IMR-90 (cell line): ENCODE results near the gene IFNGR1. TPM values are rescaled to one million over a fixed set of nuclear protein-coding genes. Genes with fewer than 3 reads are reported as not detected.

ENCODE experiments used
- ATAC-seq: fragments of 200-7000 bp; cut with Tn5 transposase; 2 replicates; pipeline ENCODE4 v1.9.1; 2020; ENCODE audit warnings: low read depth, mild to moderate bottlenecking, moderate library complexity
- BruUV-seq: library from RNA; stranded (reverse); fragments of 400-500 nt; replicated peaks from 2 replicates; lab custom pipeline; 2021; lab: Mats Ljungman, UMichigan
- CTCF ChIA-PET: fragments of 300-600 bp; formaldehyde crosslinking; extraction: SDS; loops from one replicate; lab custom pipeline; 2021; ENCODE audit warnings: antibody characterized with exemption; lab: Yijun Ruan, JAX
- POLR2A ChIA-PET: fragments of 300-600 bp; sonication (Branson Sonifier 250); formaldehyde crosslinking; loops from one replicate; lab custom pipeline; 2022; ENCODE audit warnings: antibody characterized with exemption; ENCODE audit not compliant: unreplicated experiment; lab: Charles Lee
- DNase-seq: peaks from one replicate; pipeline ENCODE4 v3.0.0; 2013
- H2AFZ ChIP-seq: replicated peaks from 2 replicates; pipeline ENCODE3; 2013; ENCODE audit warnings: low read length, mild to moderate bottlenecking; ENCODE audit not compliant: poor library complexity
- H2AK5ac ChIP-seq: 2 replicates; pipeline ENCODE4 v1.6.1; 2013; ENCODE audit warnings: low read depth, low read length, inconsistent platforms
- H2AK9ac ChIP-seq: replicated peaks from 2 replicates; pipeline ENCODE3; 2013; ENCODE audit warnings: mild to moderate bottlenecking, low read depth, low read length, moderate library complexity; ENCODE audit not compliant: poor library complexity
- H2BK120ac ChIP-seq: 2 replicates; pipeline ENCODE4 v1.6.1; 2013; ENCODE audit warnings: low read depth, low read length, inconsistent platforms
- H2BK15ac ChIP-seq: 3 replicates; pipeline ENCODE4 v1.6.1; 2013; ENCODE audit warnings: low read depth, low read length, inconsistent platforms
- H2BK20ac ChIP-seq: 2 replicates; pipeline ENCODE4 v1.6.1; 2013; ENCODE audit warnings: low read depth, mild to moderate bottlenecking, inconsistent platforms, low read length, moderate library complexity
- H2BK5ac ChIP-seq: 2 replicates; pipeline ENCODE4 v1.6.1; 2013; ENCODE audit warnings: mild to moderate bottlenecking, low read depth, low read length, inconsistent platforms; ENCODE audit not compliant: poor library complexity, severe bottlenecking
- H3K14ac ChIP-seq: replicated peaks from 2 replicates; pipeline ENCODE4 v1.6.1; 2013; ENCODE audit warnings: low read depth, low read length, inconsistent platforms
- H3K18ac ChIP-seq: 2 replicates; pipeline ENCODE4 v1.6.1; 2013; ENCODE audit warnings: low read depth, low read length, control low read depth
- H3K23ac ChIP-seq: 2 replicates; pipeline ENCODE4 v1.6.1; 2013; ENCODE audit warnings: low read depth, low read length, inconsistent platforms
- H3K27ac ChIP-seq: 2 replicates; pipeline ENCODE4 v1.5.1; 2013; ENCODE audit warnings: mild to moderate bottlenecking, control low read depth, low read length; ENCODE audit not compliant: insufficient read depth
- H3K27me3 ChIP-seq: 2 replicates; pipeline ENCODE4 v1.6.1; 2013; ENCODE audit warnings: low read length; ENCODE audit not compliant: control insufficient read depth, insufficient read depth
- H3K36me3 ChIP-seq: 2 replicates; pipeline ENCODE4 v1.6.1; 2013; ENCODE audit warnings: low read length, mixed read lengths; ENCODE audit not compliant: control insufficient read depth, insufficient read depth
- H3K4ac ChIP-seq: 2 replicates; pipeline ENCODE4 v1.6.1; 2013; ENCODE audit warnings: low read depth, low read length, inconsistent platforms
- H3K4me1 ChIP-seq: 2 replicates; pipeline ENCODE4 v1.6.1; 2013; ENCODE audit warnings: low read length, mixed read lengths; ENCODE audit not compliant: control insufficient read depth, insufficient read depth
- H3K4me2 ChIP-seq: 2 replicates; pipeline ENCODE4 v1.6.1; 2013; ENCODE audit warnings: low read depth, mild to moderate bottlenecking, control low read depth, low read length, moderate library complexity
- H3K4me3 ChIP-seq: 2 replicates; pipeline ENCODE4 v1.5.1; 2013; ENCODE audit warnings: low read depth, mild to moderate bottlenecking, control low read depth, low read length, moderate library complexity; ENCODE audit not compliant: insufficient read depth
- H3K56ac ChIP-seq: 2 replicates; pipeline ENCODE4 v1.6.1; 2013; ENCODE audit warnings: low read length, inconsistent platforms; ENCODE audit not compliant: insufficient read depth; ENCODE audit errors: extremely low read depth
- H3K79me1 ChIP-seq, 2 experiments: 2 replicates each; pipeline ENCODE4 v1.6.1; 2013; ENCODE audit warnings: low read length in 2 of 2, inconsistent platforms in 1 of 2, low read depth in 1 of 2
- H3K9ac ChIP-seq: 2 replicates; pipeline ENCODE4 v1.6.1; 2013; ENCODE audit warnings: low read depth, low read length, control low read depth
- H3K9me1 ChIP-seq: 2 replicates; pipeline ENCODE4 v1.6.1; 2013; ENCODE audit warnings: low read length, inconsistent platforms; ENCODE audit not compliant: insufficient read depth
- H3K9me3 ChIP-seq: 2 replicates; pipeline ENCODE4 v1.6.1; 2013; ENCODE audit warnings: low read length; ENCODE audit not compliant: control insufficient read depth, insufficient read depth
- H4K20me1 ChIP-seq: 2 replicates; pipeline ENCODE4 v1.6.1; 2013; ENCODE audit warnings: low read length, inconsistent platforms; ENCODE audit not compliant: insufficient read depth
- H4K5ac ChIP-seq: 2 replicates; pipeline ENCODE4 v1.6.1; 2013; ENCODE audit warnings: mild to moderate bottlenecking, low read depth, low read length, control low read depth
- H4K8ac ChIP-seq, 2 experiments: 2 replicates each; pipeline ENCODE4 v1.6.1; 2013; ENCODE audit warnings: low read depth in 2 of 2, low read length in 2 of 2, control low read depth in 1 of 2, inconsistent platforms in 1 of 2
- H4K91ac ChIP-seq: 2 replicates; pipeline ENCODE4 v1.6.1; 2013; ENCODE audit warnings: low read depth, low read length, inconsistent platforms; ENCODE audit not compliant: insufficient read depth
- ELK1 ChIP-seq: fragments of 150-350 bp; IDR thresholded peaks from 2 replicates; pipeline ENCODE4 v1.6.1; 2016; ENCODE audit warnings: low read depth, mild to moderate bottlenecking, low read length, moderate library complexity, borderline replicate concordance
- MXI1 ChIP-seq: IDR thresholded peaks from 2 replicates; pipeline ENCODE4 v1.6.1; 2012; ENCODE audit warnings: low read depth, mild to moderate bottlenecking, low read length, moderate library complexity, borderline replicate concordance
- NFE2L2 ChIP-seq: fragments of 150-350 bp; IDR thresholded peaks from 2 replicates; pipeline ENCODE4 v1.6.1; 2016; ENCODE audit warnings: low read depth, mild to moderate bottlenecking, low read length
- RAD21 ChIP-seq: IDR thresholded peaks from 2 replicates; pipeline ENCODE4 v1.6.1; 2012; ENCODE audit warnings: low read length, improper control_type of control experiment
- RCOR1 ChIP-seq: IDR thresholded peaks from 2 replicates; pipeline ENCODE4 v1.6.1; 2012; ENCODE audit warnings: mild to moderate bottlenecking, low read length, improper control_type of control experiment; ENCODE audit not compliant: insufficient replicate concordance
- RFX5 ChIP-seq: IDR thresholded peaks from 2 replicates; pipeline ENCODE4 v1.8.0; 2012; ENCODE audit warnings: low read depth, mild to moderate bottlenecking, low read length, moderate library complexity
- SMC3 ChIP-seq: fragments of 150-350 bp; IDR thresholded peaks from 2 replicates; pipeline ENCODE4 v1.6.1; 2016; ENCODE audit warnings: low read depth, mild to moderate bottlenecking, antibody characterized with exemption, low read length, moderate library complexity
- WGBS, 2 experiments: methylation state at CpG; one replicate each; pipeline versions ENCODE4 v1.1.5 to v1.1.7; 2013; ENCODE audit warnings: missing lambda C conversion rate in 2 of 2; ENCODE audit not compliant: insufficient read length in 1 of 2; ENCODE audit errors: extremely low coverage in 2 of 2; 5-methylcytosine and 5-hydroxymethylcytosine counted together
- dilution Hi-C: fragments of 300-500 bp; cut with HindIII; formaldehyde crosslinking; loops from one replicate; pipeline ENCODE4 v1.14.3; 2018; ENCODE audit warnings: low sequenced_read_pairs; ENCODE audit not compliant: unreplicated experiment
- in situ Hi-C: fragments of 300-500 bp; cut with MboI; formaldehyde crosslinking; loops from 3 replicates; pipeline ENCODE4 v1.14.3; 2019; ENCODE audit warnings: low sequenced_read_pairs, inconsistent platforms, mixed read lengths
- intact Hi-C: fragments of 100-400 bp; cut with micrococcal nuclease; formaldehyde crosslinking; loops from 2 replicates; pipeline ENCODE4 v1.10.0; 2022
- polyA plus RNA-seq, 3 experiments: library from polyadenylated mRNA; depleted of rRNA; stranded (reverse); fragments of >200 nt; gene quantifications; 2 replicates each; pipeline ENCODE4 v1.2.3, GENCODE V29; 2012; ENCODE audit warnings: low replicate concordance in 1 of 3
- total RNA-seq: library from RNA; depleted of rRNA; stranded (reverse); fragments of >200 nt; gene quantifications from 2 replicates; pipeline ENCODE4 v1.2.3, GENCODE V29; 2012
- TF ChIP-seq, protein P1 (sequence below): fragments of 150-350 bp; IDR thresholded peaks from 2 replicates; pipeline ENCODE4 v1.6.1; 2017; ENCODE audit warnings: mild to moderate bottlenecking, antibody characterized with exemption, low read length, low read depth

The IFNGR1 gene
- total and polyA plus RNA-seq, 2 of the 4 experiments (the other 2 are of a cell fraction): 19.1 to 25.6 TPM

DNA sequence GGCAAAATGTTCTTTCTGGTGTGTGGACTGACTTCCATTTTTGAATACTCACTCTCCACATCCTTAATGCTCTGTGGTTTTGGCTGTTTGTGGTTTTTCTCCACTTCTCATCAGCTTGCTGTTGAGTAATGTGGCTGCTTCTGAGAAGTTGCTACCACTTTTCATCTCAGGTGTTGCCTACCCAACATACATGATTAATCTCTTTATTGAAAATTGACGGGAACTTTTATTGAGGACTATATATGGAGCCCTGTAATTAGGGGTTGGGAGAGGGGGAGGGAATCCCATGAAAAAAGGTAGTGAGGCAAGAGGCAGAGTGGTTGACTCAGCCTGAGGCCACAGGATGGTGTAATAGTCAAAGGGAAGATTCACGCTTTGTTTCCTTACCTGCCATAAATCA is 63.4 kb downstream of the IFNGR1 start:
- no peaks in the 10 kb centered on the region for H3K9me1 ChIP-seq
- dilution Hi-C loops (no loop called here), in situ Hi-C loops (no loop called here), intact Hi-C loops (no loop called here)
- no peak for TF ChIP-seq RFX5
- TF ChIP-seq MXI1: no peak
- TF ChIP-seq RAD21: no peak
- no peak for TF ChIP-seq SMC3
- TF ChIP-seq RCOR1: no peak
- TF ChIP-seq, protein P1, sequence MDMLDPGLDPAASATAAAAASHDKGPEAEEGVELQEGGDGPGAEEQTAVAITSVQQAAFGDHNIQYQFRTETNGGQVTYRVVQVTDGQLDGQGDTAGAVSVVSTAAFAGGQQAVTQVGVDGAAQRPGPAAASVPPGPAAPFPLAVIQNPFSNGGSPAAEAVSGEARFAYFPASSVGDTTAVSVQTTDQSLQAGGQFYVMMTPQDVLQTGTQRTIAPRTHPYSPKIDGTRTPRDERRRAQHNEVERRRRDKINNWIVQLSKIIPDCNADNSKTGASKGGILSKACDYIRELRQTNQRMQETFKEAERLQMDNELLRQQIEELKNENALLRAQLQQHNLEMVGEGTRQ: no peak
- TF ChIP-seq ELK1: no peak
- TF ChIP-seq NFE2L2: no peak
- no peak for ATAC-seq
- H3K4me2 ChIP-seq: no peak overlapping the region
- no peak overlapping the region for H2AFZ ChIP-seq
- H4K5ac ChIP-seq: no peak overlapping the region
- ChIA-PET CTCF (no interaction called here), POLR2A (no interaction called here)
- no peak overlapping the region for H2BK15ac ChIP-seq
- no peak overlapping the region for H2BK120ac ChIP-seq
- no TSS peak for BruUV-seq
- no peaks in the 10 kb centered on the region; the same call in 1 of the 2 replicates for H3K27me3 ChIP-seq
- no peak overlapping the region for H3K27ac ChIP-seq
- H2AK5ac ChIP-seq: no peak overlapping the region
- no peak overlapping the region for H2BK5ac ChIP-seq
- H4K20me1 ChIP-seq: no peaks in the 10 kb centered on the region
- no peak overlapping the region for H3K9ac ChIP-seq
- DNase-seq: no peak
- no peak overlapping the region for H3K23ac ChIP-seq
- no CpG with 5 or more reads among the region's 2 CpGs for WGBS, 2 experiments
- no peak overlapping the region for H3K18ac ChIP-seq
- H3K9me3 ChIP-seq: no peaks in the 10 kb centered on the region
- H3K4me1 ChIP-seq: no peaks in the 10 kb centered on the region
- no peak overlapping the region for H3K14ac ChIP-seq
- no peaks in the 10 kb centered on the region for H3K36me3 ChIP-seq
- no peak overlapping the region for H4K8ac ChIP-seq
- no peak overlapping the region for H3K4ac ChIP-seq
- H3K79me1 ChIP-seq: no peaks in the 10 kb centered on the region
- H4K91ac ChIP-seq: no peak overlapping the region
- H3K56ac ChIP-seq: no peak overlapping the region
- H2AK9ac ChIP-seq: no peak overlapping the region
- no peak overlapping the region for H2BK20ac ChIP-seq
- no peak overlapping the region for H3K4me3 ChIP-seq
